ENCODE data around the gene DCLRE1A. TPM values are rescaled to one million over a fixed set of nuclear protein-coding genes. Genes with fewer than 3 reads are reported as not detected.

Gene DCLRE1A
- total and polyA plus RNA-seq, 10 of the 15 experiments (the other 5 are each of a cell fraction or from before 2014, with no cell fraction given), result 4.8 to 29.8 (median 14.0) TPM

Small RNA genes within 50 kb of the gene (small RNA-seq; reads per million reads assigned to genes)
- gene RF00560, result not detected

Other genes starting within 250 kb of the DCLRE1A start
- not detected in 2 replicates for gene NRAP, start 190.0 kb downstream of the DCLRE1A start, total RNA-seq (2014; rRNA removed)
- not detected in 2 replicates for gene NRAP, start 190.0 kb downstream of the DCLRE1A start, total RNA-seq (2014; rRNA removed; fragmentation: Illumina TruSeq; extraction: Trizol)
- gene NRAP, start 190.0 kb downstream of the DCLRE1A start, total RNA-seq (2021), result not detected in 2 replicates
- not detected in 2 replicates for gene NRAP, start 190.0 kb downstream of the DCLRE1A start, polyA plus RNA-seq (2011; rRNA removed)
- not detected in 2 replicates for gene NRAP, start 190.0 kb downstream of the DCLRE1A start, polyA plus RNA-seq (2014; fragmentation: Illumina TruSeq; extraction: Trizol)
- not detected for gene NRAP, start 190.0 kb downstream of the DCLRE1A start, polyA plus RNA-seq (2014; fragmentation: Nextera tagmentation; extraction: Ambion mirVana)
- not detected in 2 replicates for gene NRAP, start 190.0 kb downstream of the DCLRE1A start, polyA plus RNA-seq (2014; rRNA removed)
- not detected for gene NRAP, start 190.0 kb downstream of the DCLRE1A start, polyA plus RNA-seq (2016; fragmentation: Nextera tagmentation; extraction: Ambion mirVana)
- 29.8 and 30.6 TPM in 2 replicates for gene CASP7, start 174.2 kb downstream of the DCLRE1A start, total RNA-seq (2014; rRNA removed)
- gene CASP7, start 174.2 kb downstream of the DCLRE1A start, total RNA-seq (2014; rRNA removed; fragmentation: Illumina TruSeq; extraction: Trizol), result 33.0 and 34.5 TPM in 2 replicates
- 25.5 and 25.6 TPM in 2 replicates for gene CASP7, start 174.2 kb downstream of the DCLRE1A start, total RNA-seq (2021)
- gene CASP7, start 174.2 kb downstream of the DCLRE1A start, polyA plus RNA-seq (2011; rRNA removed), result 34.4 and 35.9 TPM in 2 replicates
- 34.0 and 41.3 TPM in 2 replicates for gene CASP7, start 174.2 kb downstream of the DCLRE1A start, polyA plus RNA-seq (2014; fragmentation: Illumina TruSeq; extraction: Trizol)
- gene CASP7, start 174.2 kb downstream of the DCLRE1A start, polyA plus RNA-seq (2014; fragmentation: Nextera tagmentation; extraction: Ambion mirVana), result 10 to 100 TPM; 27.0 to 29.9 TPM
- gene CASP7, start 174.2 kb downstream of the DCLRE1A start, polyA plus RNA-seq (2014; rRNA removed), result 26.3 and 27.5 TPM in 2 replicates
- 10 to 100 TPM; 23.7 to 25.4 TPM for gene CASP7, start 174.2 kb downstream of the DCLRE1A start, polyA plus RNA-seq (2016; fragmentation: Nextera tagmentation; extraction: Ambion mirVana)
- not detected in 2 replicates for gene PLEKHS1, start 102.4 kb downstream of the DCLRE1A start, total RNA-seq (2014; rRNA removed)
- gene PLEKHS1, start 102.4 kb downstream of the DCLRE1A start, total RNA-seq (2014; rRNA removed; fragmentation: Illumina TruSeq; extraction: Trizol), result not detected in 2 replicates
- gene PLEKHS1, start 102.4 kb downstream of the DCLRE1A start, total RNA-seq (2021), result not detected in 2 replicates
- gene PLEKHS1, start 102.4 kb downstream of the DCLRE1A start, polyA plus RNA-seq (2011; rRNA removed), result 0.03 and 0.04 TPM in 2 replicates
- gene PLEKHS1, start 102.4 kb downstream of the DCLRE1A start, polyA plus RNA-seq (2014; fragmentation: Illumina TruSeq; extraction: Trizol), result not detected in 2 replicates
- gene PLEKHS1, start 102.4 kb downstream of the DCLRE1A start, polyA plus RNA-seq (2014; fragmentation: Nextera tagmentation; extraction: Ambion mirVana), result not detected
- gene PLEKHS1, start 102.4 kb downstream of the DCLRE1A start, polyA plus RNA-seq (2014; rRNA removed), result 0.04 and 0.17 TPM in 2 replicates
- gene PLEKHS1, start 102.4 kb downstream of the DCLRE1A start, polyA plus RNA-seq (2016; fragmentation: Nextera tagmentation; extraction: Ambion mirVana), result not detected
- 16.4 and 17.4 TPM in 2 replicates for gene NHLRC2, start 579 bp upstream of the DCLRE1A start, total RNA-seq (2014; rRNA removed)
- gene NHLRC2, start 579 bp upstream of the DCLRE1A start, total RNA-seq (2014; rRNA removed; fragmentation: Illumina TruSeq; extraction: Trizol), result 15.4 and 17.0 TPM in 2 replicates
- gene NHLRC2, start 579 bp upstream of the DCLRE1A start, total RNA-seq (2021), result 30.5 and 31.3 TPM in 2 replicates
- 21.1 and 32.2 TPM in 2 replicates for gene NHLRC2, start 579 bp upstream of the DCLRE1A start, polyA plus RNA-seq (2011; rRNA removed)
- 12.9 and 13.9 TPM in 2 replicates for gene NHLRC2, start 579 bp upstream of the DCLRE1A start, polyA plus RNA-seq (2014; fragmentation: Illumina TruSeq; extraction: Trizol)
- gene NHLRC2, start 579 bp upstream of the DCLRE1A start, polyA plus RNA-seq (2014; fragmentation: Nextera tagmentation; extraction: Ambion mirVana), result 1 to 10 TPM; 1.9 to 3.9 TPM
- 9.0 and 9.8 TPM in 2 replicates for gene NHLRC2, start 579 bp upstream of the DCLRE1A start, polyA plus RNA-seq (2014; rRNA removed)
- 10 to 100 TPM; 20.2 to 21.2 TPM for gene NHLRC2, start 579 bp upstream of the DCLRE1A start, polyA plus RNA-seq (2016; fragmentation: Nextera tagmentation; extraction: Ambion mirVana)
- gene ADRB1, start 189.8 kb upstream of the DCLRE1A start, total RNA-seq (2014; rRNA removed), result 2.7 and 2.9 TPM in 2 replicates
- 1.2 and 1.3 TPM in 2 replicates for gene ADRB1, start 189.8 kb upstream of the DCLRE1A start, total RNA-seq (2014; rRNA removed; fragmentation: Illumina TruSeq; extraction: Trizol)
- 3.9 and 4.5 TPM in 2 replicates for gene ADRB1, start 189.8 kb upstream of the DCLRE1A start, total RNA-seq (2021)
- 0.23 and 0.26 TPM in 2 replicates for gene ADRB1, start 189.8 kb upstream of the DCLRE1A start, polyA plus RNA-seq (2011; rRNA removed)
- gene ADRB1, start 189.8 kb upstream of the DCLRE1A start, polyA plus RNA-seq (2014; fragmentation: Illumina TruSeq; extraction: Trizol), result 1.0 and 1.8 TPM in 2 replicates
- gene ADRB1, start 189.8 kb upstream of the DCLRE1A start, polyA plus RNA-seq (2014; fragmentation: Nextera tagmentation; extraction: Ambion mirVana), result 1 to 10 TPM in 1 of 2 experiments, under 1 TPM in 1; 0.99 to 2.8 TPM
- gene ADRB1, start 189.8 kb upstream of the DCLRE1A start, polyA plus RNA-seq (2014; rRNA removed), result 2.2 and 2.5 TPM in 2 replicates
- gene ADRB1, start 189.8 kb upstream of the DCLRE1A start, polyA plus RNA-seq (2016; fragmentation: Nextera tagmentation; extraction: Ambion mirVana), result under 1 TPM; 0.39 to 0.92 TPM

Measured in GM12878 (cell line).